Measurements from ENCODE around the gene PRM2. TPM values are rescaled to one million over a fixed set of nuclear protein-coding genes. Genes with fewer than 3 reads are reported as not detected.

PRM2 gene
- total and polyA plus RNA-seq, 10 donors = not detected

- Histone ChIP-seq H3K36me3 (no peaks in the 10 kb centered on the region), H3K27ac (peak overlapping the region in 1 of 8 donors; percentile 84), H3K27me3 (replicated peaks in 1 of 7) (no peaks in the 10 kb centered on the region), H3K9me3 (no peaks in the 10 kb centered on the region), H3K4me3 (no peak overlapping the region), H3K4me1 (peaks cover 12 to 73% (median 49%) of the 10 kb centered on the region in 6 donors)
- TF ChIP-seq, protein P1, sequence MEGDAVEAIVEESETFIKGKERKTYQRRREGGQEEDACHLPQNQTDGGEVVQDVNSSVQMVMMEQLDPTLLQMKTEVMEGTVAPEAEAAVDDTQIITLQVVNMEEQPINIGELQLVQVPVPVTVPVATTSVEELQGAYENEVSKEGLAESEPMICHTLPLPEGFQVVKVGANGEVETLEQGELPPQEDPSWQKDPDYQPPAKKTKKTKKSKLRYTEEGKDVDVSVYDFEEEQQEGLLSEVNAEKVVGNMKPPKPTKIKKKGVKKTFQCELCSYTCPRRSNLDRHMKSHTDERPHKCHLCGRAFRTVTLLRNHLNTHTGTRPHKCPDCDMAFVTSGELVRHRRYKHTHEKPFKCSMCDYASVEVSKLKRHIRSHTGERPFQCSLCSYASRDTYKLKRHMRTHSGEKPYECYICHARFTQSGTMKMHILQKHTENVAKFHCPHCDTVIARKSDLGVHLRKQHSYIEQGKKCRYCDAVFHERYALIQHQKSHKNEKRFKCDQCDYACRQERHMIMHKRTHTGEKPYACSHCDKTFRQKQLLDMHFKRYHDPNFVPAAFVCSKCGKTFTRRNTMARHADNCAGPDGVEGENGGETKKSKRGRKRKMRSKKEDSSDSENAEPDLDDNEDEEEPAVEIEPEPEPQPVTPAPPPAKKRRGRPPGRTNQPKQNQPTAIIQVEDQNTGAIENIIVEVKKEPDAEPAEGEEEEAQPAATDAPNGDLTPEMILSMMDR (IDR thresholded peaks at IDR 0.05 in 8 of 11, conservative IDR thresholded peaks at IDR 0.05 in 3 of 11) = no peak
- TF ChIP-seq POLR2A (IDR thresholded peaks at IDR 0.05) = no peak
- no peak for TF ChIP-seq POLR2AphosphoS5 (IDR thresholded peaks at IDR 0.05)
- DNase-seq = no peak
- WGBS, 5 donors = 78 to 93% (median 86%) methylated on average over 8 of the region's 8 CpGs
- intact Hi-C loops (cut with DNase I; ENCODE audit: low total_unique reads) = no loop called here
Observed at GRCh38 chr16:11306381-11306780, 30.1 kb upstream of the PRM2 start.

- WGBS, 5 donors = 73 to 82% (median 77%) methylated on average over 18 of the region's 18 CpGs
- Histone ChIP-seq H3K36me3 (no peaks in the 10 kb centered on the region), H3K27ac (peak overlapping the region in 1 of 8 donors; percentile 48), H3K4me3 (no peak overlapping the region), H3K4me1 (peaks cover 3 to 66% (median 37%) of the 10 kb centered on the region in 6 donors), H3K27me3 (replicated peaks in 1 of 7) (no peaks in the 10 kb centered on the region), H3K9me3 (no peaks in the 10 kb centered on the region)
- no peak for DNase-seq
- intact Hi-C loops (cut with DNase I; ENCODE audit: low total_unique reads) = no loop called here
- TF ChIP-seq POLR2A (IDR thresholded peaks at IDR 0.05) (no peak), POLR2AphosphoS5 (IDR thresholded peaks at IDR 0.05) (no peak)
- TF ChIP-seq, protein P1 (IDR thresholded peaks at IDR 0.05 in 8 of 11, conservative IDR thresholded peaks at IDR 0.05 in 3 of 11) = no peak
Observed at GRCh38 chr16:11303405-11304138, 27.3 kb upstream of the PRM2 start.

- intact Hi-C loops (cut with DNase I; ENCODE audit: low total_unique reads) = no loop called here
- TF ChIP-seq, protein P1 (IDR thresholded peaks at IDR 0.05 in 8 of 11, conservative IDR thresholded peaks at IDR 0.05 in 3 of 11) = no peak
- TF ChIP-seq POLR2AphosphoS5 (IDR thresholded peaks at IDR 0.05) (no peak), POLR2A (IDR thresholded peaks at IDR 0.05) (no peak)
- Histone ChIP-seq H3K4me3 (no peak overlapping the region), H3K9me3 (no peaks in the 10 kb centered on the region), H3K27me3 (replicated peaks in 1 of 7) (no peaks in the 10 kb centered on the region), H3K4me1 (peaks cover 7 to 66% (median 37%) of the 10 kb centered on the region in 6 donors), H3K36me3 (no peaks in the 10 kb centered on the region), H3K27ac (peak overlapping the region in 1 of 8 donors; percentile 48)
- WGBS, 5 donors = 66 to 87% (median 85%) methylated on average over 3 to 4 of the region's 4 CpGs
- DNase-seq = no peak
Observed at GRCh38 chr16:11302977-11303376, 26.7 kb upstream of the PRM2 start.

GRCh38 chr16:11301645-11302501 lies 25.6 kb upstream of the PRM2 start:
- Histone ChIP-seq H3K9me3 (no peaks in the 10 kb centered on the region), H3K36me3 (no peaks in the 10 kb centered on the region), H3K4me3 (no peak overlapping the region), H3K27ac (no peak overlapping the region), H3K4me1 (peaks cover 15 to 66% (median 41%) of the 10 kb centered on the region in 6 donors), H3K27me3 (replicated peaks in 1 of 7) (no peaks in the 10 kb centered on the region)
- WGBS, 5 donors = 67 to 81% (median 71%) methylated on average over 4 of the region's 4 CpGs
- TF ChIP-seq, protein P1 (IDR thresholded peaks at IDR 0.05 in 8 of 11, conservative IDR thresholded peaks at IDR 0.05 in 3 of 11) = no peak
- TF ChIP-seq POLR2AphosphoS5 (IDR thresholded peaks at IDR 0.05) = no peak
- no peak for TF ChIP-seq POLR2A (IDR thresholded peaks at IDR 0.05)
- intact Hi-C loops (cut with DNase I; ENCODE audit: low total_unique reads) = no loop called here
- no peak for DNase-seq
